ENCODE results near the gene TMPO. TPM values are rescaled to one million over a fixed set of nuclear protein-coding genes. Genes with fewer than 3 reads are reported as not detected.

The TMPO gene
- polyA plus RNA-seq, 1 of the 3 experiments (the other 2 are of a cell fraction), result 20.8 TPM

DNA sequence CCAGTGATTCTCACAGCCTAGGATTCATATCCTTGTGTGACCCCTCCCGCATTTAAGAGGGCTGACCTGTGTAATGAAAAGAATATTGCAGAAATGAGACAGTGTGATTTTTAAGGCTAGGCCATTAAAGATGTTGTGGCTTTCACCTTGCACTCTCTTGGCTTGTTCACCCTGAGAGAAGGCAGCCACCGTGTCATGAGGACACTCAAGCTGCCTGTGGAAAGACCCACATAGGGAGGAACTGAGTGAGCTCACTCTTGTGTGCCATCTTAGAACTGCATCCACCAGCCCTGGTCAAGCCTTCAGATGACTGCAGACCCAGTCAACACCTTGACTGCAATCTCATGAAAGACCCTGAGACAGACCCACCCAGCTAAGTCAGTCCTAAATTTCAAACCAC is 46.3 kb upstream of the TMPO start:
- no peaks in the 10 kb centered on the region for H3K9me3 ChIP-seq
- ChIA-PET POLR2A (no interaction called here), CTCF (no interaction called here)
- 95% methylated on average over 2 of the region's 2 CpGs for WGBS (ENCODE audit: low lambda C conversion rate)
- no peak overlapping the region for H3K4me2 ChIP-seq
- DNase-seq, result no peak
- H3K4me3 ChIP-seq (ENCODE audit: low read depth in 2 of 2, low read length in 1 of 2), result no peak overlapping the region
- no peaks in the 10 kb centered on the region for H4K20me1 ChIP-seq (ENCODE audit: insufficient read depth)
- H3K27me3 ChIP-seq (ENCODE audit: insufficient read depth), result no peaks in the 10 kb centered on the region
- H3K27ac ChIP-seq (ENCODE audit: low read depth in 2 of 2, low read length in 1 of 2), result no peak overlapping the region
- no peak overlapping the region for H3K9ac ChIP-seq
- H3K36me3 ChIP-seq (replicated peaks in 1 of 2; ENCODE audit: control insufficient read depth in 1 of 2, insufficient read depth in 2 of 2, low read length in 1 of 2), result no peaks in the 10 kb centered on the region
- TF ChIP-seq, protein P1, sequence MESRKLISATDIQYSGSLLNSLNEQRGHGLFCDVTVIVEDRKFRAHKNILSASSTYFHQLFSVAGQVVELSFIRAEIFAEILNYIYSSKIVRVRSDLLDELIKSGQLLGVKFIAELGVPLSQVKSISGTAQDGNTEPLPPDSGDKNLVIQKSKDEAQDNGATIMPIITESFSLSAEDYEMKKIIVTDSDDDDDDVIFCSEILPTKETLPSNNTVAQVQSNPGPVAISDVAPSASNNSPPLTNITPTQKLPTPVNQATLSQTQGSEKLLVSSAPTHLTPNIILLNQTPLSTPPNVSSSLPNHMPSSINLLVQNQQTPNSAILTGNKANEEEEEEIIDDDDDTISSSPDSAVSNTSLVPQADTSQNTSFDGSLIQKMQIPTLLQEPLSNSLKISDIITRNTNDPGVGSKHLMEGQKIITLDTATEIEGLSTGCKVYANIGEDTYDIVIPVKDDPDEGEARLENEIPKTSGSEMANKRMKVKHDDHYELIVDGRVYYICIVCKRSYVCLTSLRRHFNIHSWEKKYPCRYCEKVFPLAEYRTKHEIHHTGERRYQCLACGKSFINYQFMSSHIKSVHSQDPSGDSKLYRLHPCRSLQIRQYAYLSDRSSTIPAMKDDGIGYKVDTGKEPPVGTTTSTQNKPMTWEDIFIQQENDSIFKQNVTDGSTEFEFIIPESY (IDR thresholded peaks at IDR 0.05; ENCODE audit: borderline replicate concordance, low read depth), result no peak
- TF ChIP-seq, protein P2, sequence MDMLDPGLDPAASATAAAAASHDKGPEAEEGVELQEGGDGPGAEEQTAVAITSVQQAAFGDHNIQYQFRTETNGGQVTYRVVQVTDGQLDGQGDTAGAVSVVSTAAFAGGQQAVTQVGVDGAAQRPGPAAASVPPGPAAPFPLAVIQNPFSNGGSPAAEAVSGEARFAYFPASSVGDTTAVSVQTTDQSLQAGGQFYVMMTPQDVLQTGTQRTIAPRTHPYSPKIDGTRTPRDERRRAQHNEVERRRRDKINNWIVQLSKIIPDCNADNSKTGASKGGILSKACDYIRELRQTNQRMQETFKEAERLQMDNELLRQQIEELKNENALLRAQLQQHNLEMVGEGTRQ (IDR thresholded peaks at IDR 0.05; ENCODE audit: borderline replicate concordance, low read depth, low read length), result no peak
- TF ChIP-seq MEF2A (IDR thresholded peaks at IDR 0.05; ENCODE audit: borderline replicate concordance, low read depth) (no peak), EP300 (IDR thresholded peaks at IDR 0.05; ENCODE audit: borderline replicate concordance in 1 of 2, low read depth in 1 of 2, low read length in 1 of 2) (no peak)
- no peaks in the 10 kb centered on the region for H3K79me2 ChIP-seq (ENCODE audit: insufficient read depth)
- no peaks in the 10 kb centered on the region for H3K4me1 ChIP-seq (ENCODE audit: control insufficient read depth in 1 of 2, insufficient read depth in 2 of 2, low read depth in 1 of 2, low read length in 1 of 2)
- no peaks in the 10 kb centered on the region for H3K9me2 ChIP-seq
- peaks cover 3% of the 10 kb centered on the region for H3F3A ChIP-seq (replicated peaks; ENCODE audit: insufficient read depth)
- H2AFZ ChIP-seq (ENCODE audit: low read depth), result no peak overlapping the region

DNA sequence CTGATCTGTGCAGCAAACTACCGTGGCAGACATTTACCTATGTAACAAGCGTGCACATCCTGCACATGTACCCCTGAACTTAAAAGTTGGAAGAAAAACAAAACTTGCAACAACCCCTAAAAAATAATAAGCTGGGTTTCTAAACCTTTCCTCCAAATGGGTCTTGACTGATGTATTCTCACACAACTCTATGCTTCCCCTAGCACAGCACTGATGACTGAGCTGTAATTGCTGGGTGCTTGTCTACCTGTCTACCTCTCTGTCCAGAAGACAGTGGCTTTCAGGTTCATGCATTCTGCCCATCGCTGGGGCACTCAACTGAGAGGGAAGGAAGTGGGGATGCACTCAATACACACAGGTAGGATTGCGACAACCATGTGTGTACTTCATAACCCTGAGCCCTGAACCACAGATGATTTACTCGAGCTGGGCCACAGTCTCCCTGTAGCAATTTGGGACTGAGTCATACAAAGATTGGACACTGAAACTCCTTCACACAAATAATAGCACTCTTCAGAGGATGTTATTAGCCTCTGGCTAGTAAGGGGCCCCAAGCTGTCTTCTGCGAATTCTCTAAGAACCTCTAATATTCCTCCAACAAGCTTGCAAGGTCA is 44.8 kb upstream of the TMPO start:
- ChIA-PET POLR2A (no interaction called here), CTCF (interaction anchor here (0.8 kb wide), 1 partner anchor 46 kb away, joined by 4 read pairs; no protein-coding TSS in a partner anchor)
- Histone ChIP-seq H3K9ac (no peak overlapping the region), H3K4me1 (ENCODE audit: control insufficient read depth in 1 of 2, insufficient read depth in 2 of 2, low read depth in 1 of 2, low read length in 1 of 2) (0 out of 4 replicates have a peak, but pooled peaks cover 0 to 2% of the 10 kb centered on the region in 2 experiments), H4K20me1 (ENCODE audit: insufficient read depth) (no peaks in the 10 kb centered on the region), H2AFZ (ENCODE audit: low read depth) (no peak overlapping the region), H3F3A (replicated peaks; ENCODE audit: insufficient read depth) (peaks cover 18% of the 10 kb centered on the region), H3K27me3 (ENCODE audit: insufficient read depth) (no peaks in the 10 kb centered on the region), H3K9me2 (no peaks in the 10 kb centered on the region), H3K79me2 (ENCODE audit: insufficient read depth) (no peaks in the 10 kb centered on the region), H3K36me3 (replicated peaks in 1 of 2; ENCODE audit: control insufficient read depth in 1 of 2, insufficient read depth in 2 of 2, low read length in 1 of 2) (no peaks in the 10 kb centered on the region), H3K4me2 (no peak overlapping the region), H3K9me3 (no peaks in the 10 kb centered on the region), H3K4me3 (ENCODE audit: low read depth in 2 of 2, low read length in 1 of 2) (no peak overlapping the region), H3K27ac (ENCODE audit: low read depth in 2 of 2, low read length in 1 of 2) (no peak overlapping the region)
- DNase-seq, result no peak
- no peak for TF ChIP-seq MXI1 (IDR thresholded peaks at IDR 0.05; ENCODE audit: low read depth, low read length)
- TF ChIP-seq, protein P3, sequence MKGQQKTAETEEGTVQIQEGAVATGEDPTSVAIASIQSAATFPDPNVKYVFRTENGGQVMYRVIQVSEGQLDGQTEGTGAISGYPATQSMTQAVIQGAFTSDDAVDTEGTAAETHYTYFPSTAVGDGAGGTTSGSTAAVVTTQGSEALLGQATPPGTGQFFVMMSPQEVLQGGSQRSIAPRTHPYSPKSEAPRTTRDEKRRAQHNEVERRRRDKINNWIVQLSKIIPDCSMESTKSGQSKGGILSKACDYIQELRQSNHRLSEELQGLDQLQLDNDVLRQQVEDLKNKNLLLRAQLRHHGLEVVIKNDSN (IDR thresholded peaks at IDR 0.05; ENCODE audit: borderline replicate concordance, low read depth), result no peak
- no peak for TF ChIP-seq TCF12 (IDR thresholded peaks at IDR 0.05)
- TF ChIP-seq, protein P4, sequence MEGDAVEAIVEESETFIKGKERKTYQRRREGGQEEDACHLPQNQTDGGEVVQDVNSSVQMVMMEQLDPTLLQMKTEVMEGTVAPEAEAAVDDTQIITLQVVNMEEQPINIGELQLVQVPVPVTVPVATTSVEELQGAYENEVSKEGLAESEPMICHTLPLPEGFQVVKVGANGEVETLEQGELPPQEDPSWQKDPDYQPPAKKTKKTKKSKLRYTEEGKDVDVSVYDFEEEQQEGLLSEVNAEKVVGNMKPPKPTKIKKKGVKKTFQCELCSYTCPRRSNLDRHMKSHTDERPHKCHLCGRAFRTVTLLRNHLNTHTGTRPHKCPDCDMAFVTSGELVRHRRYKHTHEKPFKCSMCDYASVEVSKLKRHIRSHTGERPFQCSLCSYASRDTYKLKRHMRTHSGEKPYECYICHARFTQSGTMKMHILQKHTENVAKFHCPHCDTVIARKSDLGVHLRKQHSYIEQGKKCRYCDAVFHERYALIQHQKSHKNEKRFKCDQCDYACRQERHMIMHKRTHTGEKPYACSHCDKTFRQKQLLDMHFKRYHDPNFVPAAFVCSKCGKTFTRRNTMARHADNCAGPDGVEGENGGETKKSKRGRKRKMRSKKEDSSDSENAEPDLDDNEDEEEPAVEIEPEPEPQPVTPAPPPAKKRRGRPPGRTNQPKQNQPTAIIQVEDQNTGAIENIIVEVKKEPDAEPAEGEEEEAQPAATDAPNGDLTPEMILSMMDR (IDR thresholded peaks at IDR 0.05), result no peak
- no peak for TF ChIP-seq RFX5 (IDR thresholded peaks at IDR 0.05; ENCODE audit: low read length)
- TF ChIP-seq EP300 (IDR thresholded peaks at IDR 0.05; ENCODE audit: borderline replicate concordance in 1 of 2, low read depth in 1 of 2, low read length in 1 of 2), result no peak
- no peak for TF ChIP-seq RCOR1 (IDR thresholded peaks at IDR 0.05; ENCODE audit: low read length)
- TF ChIP-seq, protein P5, sequence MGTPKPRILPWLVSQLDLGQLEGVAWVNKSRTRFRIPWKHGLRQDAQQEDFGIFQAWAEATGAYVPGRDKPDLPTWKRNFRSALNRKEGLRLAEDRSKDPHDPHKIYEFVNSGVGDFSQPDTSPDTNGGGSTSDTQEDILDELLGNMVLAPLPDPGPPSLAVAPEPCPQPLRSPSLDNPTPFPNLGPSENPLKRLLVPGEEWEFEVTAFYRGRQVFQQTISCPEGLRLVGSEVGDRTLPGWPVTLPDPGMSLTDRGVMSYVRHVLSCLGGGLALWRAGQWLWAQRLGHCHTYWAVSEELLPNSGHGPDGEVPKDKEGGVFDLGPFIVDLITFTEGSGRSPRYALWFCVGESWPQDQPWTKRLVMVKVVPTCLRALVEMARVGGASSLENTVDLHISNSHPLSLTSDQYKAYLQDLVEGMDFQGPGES (IDR thresholded peaks at IDR 0.05; ENCODE audit: low read depth, low read length), result no peak
- no peak for TF ChIP-seq RAD21 (IDR thresholded peaks at IDR 0.05; ENCODE audit: low read length)
- TF ChIP-seq FOXJ3 (CRISPR knock-in tag; IDR thresholded peaks at IDR 0.05), result no peak
- TF ChIP-seq, protein P1 (IDR thresholded peaks at IDR 0.05; ENCODE audit: borderline replicate concordance, low read depth), result no peak
- no peak for TF ChIP-seq FOSL2 (IDR thresholded peaks at IDR 0.05; ENCODE audit: borderline replicate concordance, low read depth)
- 82% methylated on average over 6 of the region's 6 CpGs for WGBS (ENCODE audit: low lambda C conversion rate)
